Measurements from ENCODE around the gene SHANK1. TPM values are rescaled to one million over a fixed set of nuclear protein-coding genes. Genes with fewer than 3 reads are reported as not detected.

The SHANK1 gene
- total and polyA plus RNA-seq, 2 donors from 2014 or later = 0.24 to 0.35 TPM

GRCh38 chr19:50646074-50646807 is 73.4 kb downstream of the SHANK1 start:
- Histone ChIP-seq H3K36me3 (ENCODE audit: control insufficient read depth in 2 of 3, insufficient read depth in 3 of 3, low read length in 3 of 3) (no peaks in the 10 kb centered on the region), H3K27ac (ENCODE audit: low read depth in 2 of 2, low read length in 2 of 2) (no peak overlapping the region), H3K9me3 (ENCODE audit: control insufficient read depth in 2 of 3, insufficient read depth in 1 of 3, low read length in 3 of 3) (no peaks in the 10 kb centered on the region), H3K9ac (ENCODE audit: low read length in 3 of 3) (no peak overlapping the region), H3K4me3 (ENCODE audit: low read length in 3 of 3) (no peak overlapping the region), H3K4me1 (ENCODE audit: control insufficient read depth in 2 of 3, insufficient read depth in 2 of 3, low read depth in 1 of 3, low read length in 3 of 3) (no peaks in the 10 kb centered on the region), H3K27me3 (ENCODE audit: control insufficient read depth, insufficient read depth, low read length) (no peaks in the 10 kb centered on the region)
- no peak for TF ChIP-seq CTCF (IDR thresholded peaks at IDR 0.05; ENCODE audit: borderline replicate concordance, extremely low read depth, insufficient read depth)
- FAIRE-seq = no peak
- DNase-seq = no peak
- intact Hi-C loops (cut with DNase I) = no loop called here

- DNase-seq = no peak
- FAIRE-seq = no peak
- no peak overlapping the region for H3K9ac ChIP-seq (ENCODE audit: low read length in 3 of 3)
- H3K9me3 ChIP-seq (ENCODE audit: control insufficient read depth in 2 of 3, insufficient read depth in 1 of 3, low read length in 3 of 3) = no peaks in the 10 kb centered on the region
- no peaks in the 10 kb centered on the region for H3K4me1 ChIP-seq (ENCODE audit: control insufficient read depth in 2 of 3, insufficient read depth in 2 of 3, low read depth in 1 of 3, low read length in 3 of 3)
- H3K4me3 ChIP-seq (ENCODE audit: low read length in 3 of 3) = no peak overlapping the region
- no peaks in the 10 kb centered on the region for H3K36me3 ChIP-seq (ENCODE audit: control insufficient read depth in 2 of 3, insufficient read depth in 3 of 3, low read length in 3 of 3)
- TF ChIP-seq CTCF (IDR thresholded peaks at IDR 0.05; ENCODE audit: borderline replicate concordance, extremely low read depth, insufficient read depth) = no peak
- intact Hi-C loops (cut with DNase I) = no loop called here
- no peaks in the 10 kb centered on the region for H3K27me3 ChIP-seq (ENCODE audit: control insufficient read depth, insufficient read depth, low read length)
- no peak overlapping the region for H3K27ac ChIP-seq (ENCODE audit: low read depth in 2 of 2, low read length in 2 of 2)
Observed at GRCh38 chr19:50645107-50645506, 74.5 kb downstream of the SHANK1 start.

GRCh38 chr19:50644315-50644915 is 75.2 kb downstream of the SHANK1 start:
- Histone ChIP-seq H3K27me3 (ENCODE audit: control insufficient read depth, insufficient read depth, low read length) (no peaks in the 10 kb centered on the region), H3K36me3 (ENCODE audit: control insufficient read depth in 2 of 3, insufficient read depth in 3 of 3, low read length in 3 of 3) (no peaks in the 10 kb centered on the region), H3K9me3 (ENCODE audit: control insufficient read depth in 2 of 3, insufficient read depth in 1 of 3, low read length in 3 of 3) (no peaks in the 10 kb centered on the region), H3K4me1 (ENCODE audit: control insufficient read depth in 2 of 3, insufficient read depth in 2 of 3, low read depth in 1 of 3, low read length in 3 of 3) (no peaks in the 10 kb centered on the region), H3K9ac (ENCODE audit: low read length in 3 of 3) (no peak overlapping the region), H3K27ac (ENCODE audit: low read depth in 2 of 2, low read length in 2 of 2) (no peak overlapping the region), H3K4me3 (ENCODE audit: low read length in 3 of 3) (no peak overlapping the region)
- no peak for TF ChIP-seq CTCF (IDR thresholded peaks at IDR 0.05; ENCODE audit: borderline replicate concordance, extremely low read depth, insufficient read depth)
- DNase-seq (no peak), FAIRE-seq (no peak)
- intact Hi-C loops (cut with DNase I) = no loop called here
